ENCODE data around the gene GNL1. TPM values are rescaled to one million over a fixed set of nuclear protein-coding genes. Genes with fewer than 3 reads are reported as not detected.
A peak's percentile ranks its signal among the peaks of the same experiment; 100 is the strongest.

Gene GNL1
- total RNA-seq, 1 donor from 2014 or later, result 18.3 TPM

Small RNA genes lying within 50 kb of the gene (microRNA-seq; reads per million reads assigned to microRNA genes)
- 10.8 reads per million, percentile 23 among the genes with 10 or more reads in this experiment for gene MIR877

Other genes with a start within 250 kb of the GNL1 start
- 8.3 TPM for gene TRIM39, start 229.6 kb downstream of the GNL1 start, total RNA-seq
- gene RPP21, start 211.3 kb downstream of the GNL1 start, total RNA-seq, result 33.6 TPM
- gene HLA-E, start 67.0 kb downstream of the GNL1 start, total RNA-seq, result 152 TPM
- 2.8 TPM for gene PRR3, start 806 bp upstream of the GNL1 start, total RNA-seq
- 39.5 TPM for gene ABCF1, start 15.0 kb upstream of the GNL1 start, total RNA-seq
- gene PPP1R10, start 60.8 kb upstream of the GNL1 start, total RNA-seq, result 33.5 TPM
- 129 TPM for gene MRPS18B, start 61.4 kb upstream of the GNL1 start, total RNA-seq
- 1.9 TPM for gene ATAT1, start 70.4 kb upstream of the GNL1 start, total RNA-seq
- gene C6orf136, start 90.6 kb upstream of the GNL1 start, total RNA-seq, result 54.1 TPM
- gene DHX16, start 116.5 kb upstream of the GNL1 start, total RNA-seq, result 20.6 TPM
- 18.2 TPM for gene PPP1R18, start 130.2 kb upstream of the GNL1 start, total RNA-seq
- 5.7 TPM for gene NRM, start 134.5 kb upstream of the GNL1 start, total RNA-seq
- 13.1 TPM for gene MDC1, start 160.8 kb upstream of the GNL1 start, total RNA-seq
- 254 TPM for gene TUBB, start 163.9 kb upstream of the GNL1 start, total RNA-seq
- gene FLOT1, start 186.2 kb upstream of the GNL1 start, total RNA-seq, result 240 TPM
- gene IER3, start 188.1 kb upstream of the GNL1 start, total RNA-seq, result 19.2 TPM